ENCODE measurements around the gene HECW1. TPM values are rescaled to one million over a fixed set of nuclear protein-coding genes. Genes with fewer than 3 reads are reported as not detected.

Gene HECW1
- total and polyA plus RNA-seq, 11 donors = 0.23 TPM; not detected in 10

GRCh38 chr7:43175570-43176200 lies 63.2 kb downstream of the HECW1 start:
- no peaks in the 10 kb centered on the region for H3K9me3 ChIP-seq
- ATAC-seq = no peak
- H3K27me3 ChIP-seq = peaks cover 0 to 7% (median 0%) of the 10 kb centered on the region in 9 donors
- no peak overlapping the region for H3K4me3 ChIP-seq
- H3K36me3 ChIP-seq = no peaks in the 10 kb centered on the region
- no peak overlapping the region for H3K27ac ChIP-seq
- WGBS, 4 donors = 73 to 79% (median 76%) methylated on average over 10 of the region's 10 CpGs
- intact Hi-C loops (cut with DNase I) = no loop called here
- no peak for DNase-seq
- H3K4me1 ChIP-seq = no peaks in the 10 kb centered on the region
- TF ChIP-seq CTCF (IDR thresholded peaks at IDR 0.05) (no peak), POLR2A (IDR thresholded peaks at IDR 0.05) (no peak)

GRCh38 chr7:43179393-43179792 lies 66.9 kb downstream of the HECW1 start:
- ATAC-seq (no peak), DNase-seq (no peak)
- H3K27me3 ChIP-seq = peaks cover 0 to 7% (median 0%) of the 10 kb centered on the region in 9 donors
- no peak overlapping the region for H3K4me3 ChIP-seq
- 64 to 71% (median 66%) methylated on average over 2 of the region's 2 CpGs for WGBS, 4 donors
- no peaks in the 10 kb centered on the region for H3K36me3 ChIP-seq
- TF ChIP-seq CTCF (IDR thresholded peaks at IDR 0.05) (no peak), POLR2A (IDR thresholded peaks at IDR 0.05) (no peak)
- H3K4me1 ChIP-seq = no peaks in the 10 kb centered on the region
- intact Hi-C loops (cut with DNase I) = no loop called here
- H3K27ac ChIP-seq = no peak overlapping the region
- peaks cover 0 to 6% (median 0%) of the 10 kb centered on the region in 12 donors for H3K9me3 ChIP-seq

GRCh38 chr7:43192806-43193460 lies 80.5 kb downstream of the HECW1 start:
- no peaks in the 10 kb centered on the region for H3K9me3 ChIP-seq
- ATAC-seq (no peak), DNase-seq (no peak)
- no peaks in the 10 kb centered on the region for H3K4me1 ChIP-seq
- no peak overlapping the region for H3K4me3 ChIP-seq
- H3K27ac ChIP-seq = no peak overlapping the region
- 88 to 91% (median 89%) methylated on average over 7 of the region's 7 CpGs for WGBS, 4 donors
- TF ChIP-seq POLR2A (IDR thresholded peaks at IDR 0.05) (no peak), CTCF (IDR thresholded peaks at IDR 0.05) (no peak)
- H3K36me3 ChIP-seq = no peaks in the 10 kb centered on the region
- peaks cover 0 to 6% (median 0%) of the 10 kb centered on the region in 9 donors for H3K27me3 ChIP-seq
- intact Hi-C loops (cut with DNase I) = no loop called here

GRCh38 chr7:43193893-43194292 lies 81.4 kb downstream of the HECW1 start:
- Histone ChIP-seq H3K36me3 (no peaks in the 10 kb centered on the region), H3K4me1 (no peaks in the 10 kb centered on the region), H3K27ac (no peak overlapping the region), H3K27me3 (peaks cover 0 to 3% (median 0%) of the 10 kb centered on the region in 9 donors), H3K4me3 (no peak overlapping the region), H3K9me3 (no peaks in the 10 kb centered on the region)
- ATAC-seq (no peak), DNase-seq (no peak)
- TF ChIP-seq POLR2A (IDR thresholded peaks at IDR 0.05) (no peak), CTCF (IDR thresholded peaks at IDR 0.05) (no peak)
- intact Hi-C loops (cut with DNase I) = no loop called here
- 55 to 67% (median 61%) methylated on average over 2 of the region's 2 CpGs for WGBS, 4 donors

Measured in heart left ventricle (tissue), 16 donors.